Urothelium cell line (cell line): ENCODE measurements around the gene SAA4.
"Not testable (repeated sequence)": the region's sequence is repeated elsewhere in the genome, so short reads cannot be mapped to it uniquely, and the experiment has no call there.

Source experiments
- DNase-seq: peaks from one replicate; pipeline ENCODE4 v3.0.0; 2011; ENCODE audit warnings: low spot score, mixed read lengths
- FAIRE-seq: peaks from 2 replicates; lab custom pipeline; 2011; peaks lifted over from hg19 to GRCh38; lab: Jason Lieb, UNC

Gene SAA4

GRCh38 chr11:18247191-18247581, 10.6 kb upstream of the SAA4 start:
- FAIRE-seq: not testable (repeated sequence)

GRCh38 chr11:18246379-18247190, 10.0 kb upstream of the SAA4 start:
- FAIRE-seq, DNase-seq: not testable (repeated sequence)

More at GRCh38 chr11:18247191-18247581, 10.6 kb upstream of the SAA4 start:
- not testable (repeated sequence) for DNase-seq

GRCh38 chr11:18245396-18245795, 8.8 kb upstream of the SAA4 start:
- DNase-seq: no peak
- no peak for FAIRE-seq

GRCh38 chr11:18243783-18244362, 7.3 kb upstream of the SAA4 start:
- DNase-seq (peak; percentile 69), FAIRE-seq (no peak)

GRCh38 chr11:18239655-18240054, 3.1 kb upstream of the SAA4 start:
- FAIRE-seq: no peak
- no peak for DNase-seq

GRCh38 chr11:18235394-18236334, 938 bp downstream of the SAA4 start:
- no peak for FAIRE-seq
- no peak for DNase-seq

- no peak for FAIRE-seq
Observed at GRCh38 chr11:18233912-18234311, 2.7 kb downstream of the SAA4 start.

GRCh38 chr11:18230859-18231258, 5.7 kb downstream of the SAA4 start:
- DNase-seq (no peak), FAIRE-seq (no peak)

More at GRCh38 chr11:18233912-18234311, 2.7 kb downstream of the SAA4 start:
- DNase-seq: no peak

GRCh38 chr11:18229501-18229900, 7.1 kb downstream of the SAA4 start:
- DNase-seq (no peak), FAIRE-seq (no peak)

GRCh38 chr11:18225913-18226312, 10.7 kb downstream of the SAA4 start:
- no peak for DNase-seq
- FAIRE-seq: no peak

- no peak for DNase-seq
- FAIRE-seq: no peak
Observed at GRCh38 chr11:18223591-18224387, 12.8 kb downstream of the SAA4 start.

- DNase-seq: no peak
- peak; percentile 98 for FAIRE-seq
Observed at GRCh38 chr11:18222814-18223421, 13.7 kb downstream of the SAA4 start.

- FAIRE-seq (no peak), DNase-seq (no peak)
Observed at GRCh38 chr11:18221274-18221876, 15.2 kb downstream of the SAA4 start.

- FAIRE-seq (no peak), DNase-seq (no peak)
Observed at GRCh38 chr11:18209058-18209457, 27.5 kb downstream of the SAA4 start.

GRCh38 chr11:18204771-18205170, 31.8 kb downstream of the SAA4 start:
- FAIRE-seq (no peak), DNase-seq (no peak)

GRCh38 chr11:18204220-18204619, 32.4 kb downstream of the SAA4 start:
- DNase-seq (no peak), FAIRE-seq (no peak)

GRCh38 chr11:18203723-18204122, 32.9 kb downstream of the SAA4 start:
- FAIRE-seq (no peak), DNase-seq (peak; percentile 17)

GRCh38 chr11:18197738-18198137, 38.9 kb downstream of the SAA4 start:
- DNase-seq, FAIRE-seq: not testable (repeated sequence)

- DNase-seq (no peak), FAIRE-seq (no peak)
Observed at GRCh38 chr11:18196532-18196931, 40.1 kb downstream of the SAA4 start.

GRCh38 chr11:18193010-18193409, 43.6 kb downstream of the SAA4 start:
- no peak for FAIRE-seq
- DNase-seq: peak; percentile 12
